Measurements from ENCODE around the gene PLCXD3. TPM values are rescaled to one million over a fixed set of nuclear protein-coding genes. Genes with fewer than 3 reads are reported as not detected.

PLCXD3 gene
- total and polyA plus RNA-seq, 7 donors: 0.23 to 2.9 (median 1.6) TPM

- WGBS, 2 donors: 79 to 80% methylated on average over 1 of the region's 1 CpG
- H3K36me3 ChIP-seq: no peaks in the 10 kb centered on the region
- intact Hi-C loops (cut with DNase I): no loop called here
- H3K4me1 ChIP-seq: no peaks in the 10 kb centered on the region
- no peak for TF ChIP-seq POLR2AphosphoS5 (IDR thresholded peaks at IDR 0.05)
- TF ChIP-seq EP300 (IDR thresholded peaks at IDR 0.05): no peak
- TF ChIP-seq POLR2A (IDR thresholded peaks at IDR 0.05): no peak
- TF ChIP-seq CTCF (IDR thresholded peaks at IDR 0.05): no peak
- H3K27ac ChIP-seq: no peak overlapping the region
- H3K27me3 ChIP-seq: no peaks in the 10 kb centered on the region
- DNase-seq: no peak
- H3K4me3 ChIP-seq: no peak overlapping the region
- H3K9me3 ChIP-seq: no peaks in the 10 kb centered on the region
Observed at GRCh38 chr5:41435276-41435675, 75.1 kb downstream of the PLCXD3 start.

GRCh38 chr5:41433552-41434181 is 76.7 kb downstream of the PLCXD3 start:
- no peak for DNase-seq
- H3K4me3 ChIP-seq: no peak overlapping the region
- no peaks in the 10 kb centered on the region for H3K4me1 ChIP-seq
- H3K27ac ChIP-seq: no peak overlapping the region
- H3K27me3 ChIP-seq: no peaks in the 10 kb centered on the region
- no peaks in the 10 kb centered on the region for H3K9me3 ChIP-seq
- no peaks in the 10 kb centered on the region for H3K36me3 ChIP-seq
- intact Hi-C loops (cut with DNase I): no loop called here
- WGBS, 2 donors: 68 to 81% methylated on average over 4 of the region's 4 CpGs
- TF ChIP-seq POLR2A (IDR thresholded peaks at IDR 0.05): no peak

- WGBS, 2 donors: 75 to 84% methylated on average over 5 of the region's 5 CpGs
- intact Hi-C loops (cut with DNase I): no loop called here
- no peak for DNase-seq
Observed at GRCh38 chr5:41432481-41433253, 77.7 kb downstream of the PLCXD3 start.

GRCh38 chr5:41427505-41427904 is 82.9 kb downstream of the PLCXD3 start:
- Histone ChIP-seq H3K36me3 (no peaks in the 10 kb centered on the region), H3K4me1 (no peaks in the 10 kb centered on the region), H3K27me3 (no peaks in the 10 kb centered on the region), H3K4me3 (no peak overlapping the region), H3K27ac (no peak overlapping the region), H3K9me3 (no peaks in the 10 kb centered on the region)
- intact Hi-C loops (cut with DNase I): no loop called here
- no peak for TF ChIP-seq POLR2A (IDR thresholded peaks at IDR 0.05)
- no peak for TF ChIP-seq POLR2AphosphoS5 (IDR thresholded peaks at IDR 0.05)
- TF ChIP-seq CTCF (IDR thresholded peaks at IDR 0.05): no peak
- TF ChIP-seq EP300 (IDR thresholded peaks at IDR 0.05): no peak
- DNase-seq: no peak
- 36 to 79% methylated on average over 1 of the region's 1 CpG for WGBS, 2 donors

More at GRCh38 chr5:41432481-41433253, 77.7 kb downstream of the PLCXD3 start:
- TF ChIP-seq POLR2A (IDR thresholded peaks at IDR 0.05) (no peak), CTCF (IDR thresholded peaks at IDR 0.05) (no peak), POLR2AphosphoS5 (IDR thresholded peaks at IDR 0.05) (no peak), EP300 (IDR thresholded peaks at IDR 0.05) (no peak)
- Histone ChIP-seq H3K36me3 (no peaks in the 10 kb centered on the region), H3K27me3 (no peaks in the 10 kb centered on the region), H3K27ac (no peak overlapping the region), H3K4me1 (no peaks in the 10 kb centered on the region), H3K9me3 (no peaks in the 10 kb centered on the region), H3K4me3 (no peak overlapping the region)

- Histone ChIP-seq H3K4me3 (no peak overlapping the region), H3K27ac (no peak overlapping the region), H3K4me1 (no peaks in the 10 kb centered on the region), H3K36me3 (no peaks in the 10 kb centered on the region), H3K27me3 (no peaks in the 10 kb centered on the region), H3K9me3 (no peaks in the 10 kb centered on the region)
- TF ChIP-seq POLR2AphosphoS5 (IDR thresholded peaks at IDR 0.05) (no peak), POLR2A (IDR thresholded peaks at IDR 0.05) (no peak), CTCF (IDR thresholded peaks at IDR 0.05) (no peak), EP300 (IDR thresholded peaks at IDR 0.05) (no peak)
- WGBS, 2 donors: 76 to 81% methylated on average over 3 of the region's 3 CpGs
- DNase-seq: no peak
- intact Hi-C loops (cut with DNase I): no loop called here
Observed at GRCh38 chr5:41425736-41426135, 84.7 kb downstream of the PLCXD3 start.
